Urinary bladder (tissue), 4 donors: ENCODE data around the gene PRKCH. TPM values are rescaled to one million over a fixed set of nuclear protein-coding genes. Genes with fewer than 3 reads are reported as not detected.

Experiments
- DNase-seq: peaks from one replicate; pipeline ENCODE4 v3.0.0-alpha.2; 2015; ENCODE audit errors: extremely low spot score
- H3K27ac ChIP-seq: one replicate; pipeline ENCODE4 v1.5.1; 2013; ENCODE audit warnings: low read depth, mild to moderate bottlenecking, moderate library complexity
- H3K36me3 ChIP-seq: one replicate; pipeline ENCODE4 v1.6.1; 2013; ENCODE audit warnings: mild to moderate bottlenecking, moderate library complexity; ENCODE audit not compliant: insufficient read depth
- H3K4me1 ChIP-seq: one replicate; pipeline ENCODE4 v1.6.1; 2013; ENCODE audit warnings: mild to moderate bottlenecking, moderate library complexity; ENCODE audit not compliant: insufficient read depth
- H3K4me3 ChIP-seq: one replicate; pipeline ENCODE4 v1.5.1; 2013; ENCODE audit warnings: low read depth, low read length
- WGBS: extraction: QIAGEN DNeasy Blood & Tissue Kit; methylation state at CpG from one replicate; pipeline ENCODE4 v1.1.7; 2013; 5-methylcytosine and 5-hydroxymethylcytosine counted together
- polyA plus RNA-seq: library from polyadenylated mRNA; stranded (reverse); fragments of 200-250 nt; gene quantifications from one replicate; pipeline ENCODE4 v1.2.3, GENCODE V29; 2013
- total RNA-seq: library from RNA; depleted of rRNA; stranded (reverse); fragments of >200 nt; gene quantifications from one replicate; pipeline ENCODE4 v1.2.3, GENCODE V29; 2014
- donor health status: healthy with polysubstance abuse.
- donor health status: healthy.

The PRKCH gene
- total and polyA plus RNA-seq, 2 donors: 13.3 to 53.6 TPM

DNA sequence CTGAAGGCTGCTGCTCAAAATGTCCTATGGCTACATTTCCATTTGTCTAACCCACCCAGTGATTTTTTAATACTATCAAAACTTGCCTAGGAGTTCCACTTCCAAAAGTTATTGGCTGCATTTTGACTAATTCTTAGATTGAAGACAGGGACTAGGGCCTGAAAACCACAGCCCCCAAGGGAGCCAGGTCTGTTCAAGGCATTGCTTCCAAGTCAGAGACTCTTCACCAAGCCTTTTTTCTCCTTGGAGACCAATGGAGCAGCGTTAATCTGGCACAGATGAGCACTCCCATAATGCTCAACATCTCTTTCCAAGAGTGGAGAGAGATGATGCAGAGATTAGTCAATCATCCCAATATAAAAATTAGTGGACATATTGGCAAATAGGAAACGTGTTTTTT, 261.4 kb downstream of the PRKCH start:
- H3K4me3 ChIP-seq: no peak overlapping the region
- no peaks in the 10 kb centered on the region for H3K4me1 ChIP-seq
- no peak for DNase-seq
- H3K27ac ChIP-seq: no peak overlapping the region
- 84% methylated on average over 2 of the region's 2 CpGs for WGBS
- H3K36me3 ChIP-seq: no peaks in the 10 kb centered on the region

DNA sequence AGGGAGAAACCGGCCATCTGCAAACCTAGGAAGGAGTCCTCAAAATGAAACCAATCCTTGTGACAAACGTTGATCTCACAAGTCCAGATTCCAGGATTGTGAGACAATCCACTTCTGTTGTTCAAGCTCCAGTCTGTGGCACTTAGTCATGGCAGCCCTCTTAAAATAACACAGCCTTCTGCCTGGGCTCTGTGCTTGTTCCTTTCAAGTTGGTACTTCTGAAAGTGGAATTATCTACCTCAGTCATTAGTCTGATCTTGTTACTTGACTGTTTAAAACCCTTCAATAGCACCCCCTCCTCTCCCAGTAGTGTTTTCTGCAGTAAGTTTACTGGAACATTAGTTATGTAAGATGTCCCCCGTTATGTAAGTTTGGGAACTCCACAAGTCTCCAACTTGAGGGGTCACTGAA, 263.0 kb downstream of the PRKCH start:
- WGBS: 88% methylated on average over 3 of the region's 3 CpGs
- no peak overlapping the region for H3K27ac ChIP-seq
- H3K36me3 ChIP-seq: no peaks in the 10 kb centered on the region
- no peak for DNase-seq
- H3K4me1 ChIP-seq: no peaks in the 10 kb centered on the region
- no peak overlapping the region for H3K4me3 ChIP-seq

DNA sequence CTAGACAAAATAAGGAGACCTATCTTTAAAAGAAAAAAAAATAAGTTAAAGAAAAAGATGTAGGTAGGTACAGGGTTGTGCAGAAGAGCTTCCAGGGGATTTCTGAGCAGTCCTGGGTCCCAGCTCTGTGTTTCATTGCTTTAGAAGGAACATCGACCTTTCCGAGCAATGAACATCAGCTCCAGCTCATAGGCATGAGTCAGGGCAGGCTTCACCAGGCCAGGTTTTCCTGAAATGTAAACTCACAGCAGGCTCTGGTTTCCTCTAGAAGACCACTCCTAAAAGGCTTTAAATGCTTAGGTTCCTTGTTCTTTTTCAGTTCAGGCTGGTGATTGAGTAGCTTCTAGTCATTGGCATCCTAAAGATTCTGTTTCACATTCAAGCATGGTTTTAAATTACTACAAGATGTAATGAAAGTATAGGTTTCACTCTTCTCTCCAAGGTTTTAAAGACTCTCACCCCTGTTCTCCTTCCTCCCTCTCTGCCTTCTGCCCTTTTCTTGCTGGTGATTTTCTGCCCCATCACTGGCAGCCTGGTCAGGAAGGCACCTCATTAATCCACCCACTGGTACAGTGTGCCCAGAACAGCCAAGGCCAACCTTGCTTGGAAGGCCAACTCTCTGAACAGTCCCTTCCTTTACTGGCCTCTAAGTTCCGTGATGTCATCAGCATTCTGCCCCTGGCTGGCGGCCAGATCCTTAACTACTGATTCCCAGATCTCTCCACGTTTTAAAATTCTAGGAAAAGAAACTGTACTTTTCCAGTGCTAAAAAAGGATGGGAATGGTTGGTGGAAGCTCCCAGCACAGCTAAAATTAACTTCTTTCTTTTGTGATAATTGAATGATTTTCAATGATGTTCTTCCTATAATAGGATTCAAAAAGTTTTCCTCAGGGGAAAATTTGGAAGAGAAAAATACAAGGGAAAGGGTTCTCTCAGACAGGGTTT, 264.5 kb downstream of the PRKCH start:
- H3K4me3 ChIP-seq: no peak overlapping the region
- DNase-seq: peak; percentile 57
- no peaks in the 10 kb centered on the region for H3K36me3 ChIP-seq
- WGBS: 34% methylated on average over 5 of the region's 5 CpGs
- no peak overlapping the region for H3K27ac ChIP-seq
- no peaks in the 10 kb centered on the region for H3K4me1 ChIP-seq

DNA sequence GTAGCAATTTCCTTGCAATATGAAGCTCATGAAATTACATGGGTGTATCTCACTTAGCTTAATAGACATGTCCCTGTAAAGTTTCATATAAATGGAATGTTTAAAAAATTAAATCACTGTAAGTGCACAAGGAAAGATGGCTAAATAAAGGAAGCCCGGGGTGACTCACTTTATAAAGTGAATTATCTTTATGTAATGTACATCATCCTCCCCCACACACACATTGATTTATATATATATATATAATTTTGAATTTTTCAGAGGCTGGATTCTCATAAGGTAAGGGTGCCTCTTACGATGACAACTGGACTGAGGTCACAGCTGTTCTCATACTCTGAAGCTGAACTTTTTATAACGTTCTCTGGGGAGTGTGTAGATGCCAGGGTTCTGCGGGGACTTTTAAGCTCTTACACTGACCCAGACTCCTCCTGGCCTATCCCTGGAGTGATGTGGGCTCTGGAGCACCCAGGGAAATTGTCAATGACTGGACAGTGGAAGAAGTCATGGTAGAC, 265.2 kb downstream of the PRKCH start:
- Histone ChIP-seq H3K36me3 (no peaks in the 10 kb centered on the region), H3K27ac (no peak overlapping the region), H3K4me3 (no peak overlapping the region), H3K4me1 (no peaks in the 10 kb centered on the region)
- 53% methylated on average over 4 of the region's 4 CpGs for WGBS
- no peak for DNase-seq

DNA sequence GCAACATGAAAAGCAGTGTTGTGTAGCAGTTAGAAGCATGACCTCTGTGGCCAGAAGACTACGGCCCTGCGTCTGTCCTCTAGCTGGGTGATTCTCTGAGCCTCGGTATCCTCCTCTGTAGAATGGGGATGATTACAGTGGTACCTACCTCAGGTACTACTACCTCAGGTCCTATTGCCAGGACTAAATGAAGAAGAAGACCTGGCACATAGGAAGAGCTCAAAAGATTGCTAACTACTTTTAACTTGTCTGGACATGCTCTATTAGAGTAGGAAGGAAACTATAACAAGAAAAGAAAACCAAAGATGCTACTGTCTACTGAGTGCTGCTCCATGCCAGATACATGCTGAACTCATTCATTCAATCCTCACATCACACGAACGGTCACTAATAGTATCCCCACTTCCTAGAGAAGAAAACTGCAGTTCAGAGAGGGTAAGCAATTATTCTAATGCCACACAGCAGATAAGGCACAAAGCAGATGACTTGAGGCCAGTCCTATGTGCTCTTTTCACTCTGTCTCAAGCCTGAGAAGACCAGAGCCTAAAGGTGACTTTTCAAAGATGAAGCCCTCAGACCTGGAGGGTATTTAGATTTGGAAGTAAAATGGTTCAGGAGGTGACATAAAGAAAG, 265.8 kb downstream of the PRKCH start:
- no peak overlapping the region for H3K4me3 ChIP-seq
- 88% methylated on average over 5 of the region's 5 CpGs for WGBS
- no peaks in the 10 kb centered on the region for H3K36me3 ChIP-seq
- no peak overlapping the region for H3K27ac ChIP-seq
- no peaks in the 10 kb centered on the region for H3K4me1 ChIP-seq
- DNase-seq: no peak

DNA sequence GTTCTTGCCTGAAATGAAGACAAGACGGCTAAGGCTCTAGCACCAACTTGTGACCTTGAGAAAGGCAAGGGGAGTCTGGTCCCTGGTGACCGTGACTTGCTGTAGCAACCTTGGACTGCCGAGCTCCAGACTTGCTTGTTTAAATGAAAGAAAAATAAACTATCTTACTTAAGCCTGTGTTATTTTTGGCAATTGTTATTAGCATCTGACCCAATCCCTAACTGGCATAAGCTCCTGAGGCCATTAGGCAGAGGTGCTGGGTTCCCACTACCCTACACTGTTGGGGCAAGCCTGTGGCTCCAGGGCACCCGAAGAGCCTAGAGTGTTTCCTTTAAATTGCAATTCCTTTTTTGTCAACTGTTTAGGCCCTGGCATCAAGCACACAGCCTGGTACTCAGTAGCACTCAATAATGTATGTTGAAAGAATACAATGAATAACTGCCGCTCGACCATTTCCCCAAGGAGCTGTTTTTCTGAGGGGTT, 267.1 kb downstream of the PRKCH start:
- no peak for DNase-seq
- 65% methylated on average over 6 of the region's 6 CpGs for WGBS
- H3K4me1 ChIP-seq: no peaks in the 10 kb centered on the region

DNA sequence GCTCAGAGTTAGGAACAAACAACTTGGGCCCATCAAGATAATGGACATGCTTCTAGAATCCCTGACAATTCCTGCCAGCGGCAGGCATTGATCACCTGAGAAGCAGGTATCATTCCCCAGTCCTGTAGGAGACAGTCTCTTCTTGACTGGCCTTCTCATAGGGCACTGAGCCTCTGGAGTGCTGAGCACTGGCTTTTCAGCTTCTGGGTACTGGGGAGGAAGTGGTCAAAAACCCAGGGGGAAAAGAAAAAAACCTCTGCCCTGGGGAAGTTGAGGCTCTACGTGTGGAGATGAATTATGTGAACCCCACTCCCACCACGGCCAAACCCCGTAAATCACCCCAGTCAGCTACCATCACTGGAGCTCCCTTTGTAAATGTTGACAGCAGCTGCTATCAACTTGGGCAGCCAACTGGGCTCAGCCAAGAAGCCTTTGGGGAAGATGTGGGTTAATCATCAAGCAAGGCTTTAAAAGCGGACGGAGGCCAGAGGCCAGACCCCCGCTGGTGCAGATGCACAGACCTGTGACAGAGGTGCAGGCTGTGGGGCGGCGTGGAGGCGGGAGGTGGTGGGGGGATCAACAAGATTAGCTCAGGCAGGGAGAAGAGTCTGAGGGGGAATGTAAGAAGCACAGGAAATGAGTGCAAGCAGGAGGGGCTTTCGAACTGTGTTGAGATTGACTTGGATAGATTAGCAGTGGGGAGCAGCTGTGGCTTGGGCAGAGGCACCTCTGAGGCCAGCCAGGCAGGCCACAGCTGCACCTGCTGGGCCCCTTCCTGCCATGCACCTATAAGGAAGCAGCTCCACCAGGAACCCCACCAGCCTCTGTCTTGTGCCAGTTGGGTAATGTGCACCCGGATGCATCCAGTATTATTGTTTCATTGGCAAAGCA, 268.6 kb downstream of the PRKCH start:
- Histone ChIP-seq H3K4me1 (no peaks in the 10 kb centered on the region), H3K36me3 (no peaks in the 10 kb centered on the region), H3K4me3 (no peak overlapping the region), H3K27ac (no peak overlapping the region)
- 84% methylated on average over 12 of the region's 12 CpGs for WGBS
- no peak for DNase-seq

More for the DNA sequence above, 267.1 kb downstream of the PRKCH start:
- Histone ChIP-seq H3K36me3 (no peaks in the 10 kb centered on the region), H3K27ac (no peak overlapping the region), H3K4me3 (no peak overlapping the region)

DNA sequence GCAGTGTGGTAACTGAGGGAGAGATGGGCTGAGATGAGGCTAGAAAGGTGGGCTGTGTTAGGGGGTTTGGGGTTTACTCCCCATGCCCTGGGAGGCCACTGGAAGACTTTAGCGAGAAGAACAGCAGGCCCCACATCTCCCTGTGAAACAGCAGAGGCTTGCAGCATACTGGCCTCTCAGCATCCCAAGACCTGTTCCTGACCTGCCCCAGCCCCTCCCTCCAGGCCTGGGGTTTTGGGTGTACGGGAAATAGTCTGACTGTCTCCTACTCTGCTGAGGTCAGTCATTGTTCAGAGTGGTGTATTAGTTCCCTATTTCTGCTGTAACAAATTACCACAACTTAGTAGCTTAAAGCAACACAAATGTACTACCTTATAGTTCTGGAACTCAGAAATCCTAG, 270.5 kb downstream of the PRKCH start:
- no peak for DNase-seq
- Histone ChIP-seq H3K4me3 (no peak overlapping the region), H3K4me1 (no peaks in the 10 kb centered on the region), H3K36me3 (no peaks in the 10 kb centered on the region), H3K27ac (no peak overlapping the region)
- 96% methylated on average over 2 of the region's 2 CpGs for WGBS

DNA sequence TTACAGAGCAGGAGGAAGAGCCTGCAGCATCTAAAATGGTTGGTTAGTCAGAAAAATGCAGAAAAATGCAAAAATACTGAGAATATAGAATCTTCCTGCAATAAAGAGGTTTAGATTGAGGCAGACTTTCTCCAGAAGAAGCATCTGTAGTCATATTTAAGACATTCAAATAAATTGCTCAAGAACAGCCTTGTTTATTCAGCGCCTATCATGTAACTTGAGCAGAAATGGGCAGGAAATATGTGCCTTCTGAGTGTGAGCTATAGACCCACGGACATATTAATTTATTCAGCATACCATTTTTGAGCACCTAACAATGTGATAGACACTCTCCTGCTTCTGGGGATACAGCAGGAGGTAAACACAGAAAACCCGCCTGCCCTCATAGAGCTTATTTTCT, 272.0 kb downstream of the PRKCH start:
- Histone ChIP-seq H3K4me3 (no peak overlapping the region), H3K27ac (no peak overlapping the region), H3K4me1 (no peaks in the 10 kb centered on the region), H3K36me3 (no peaks in the 10 kb centered on the region)
- 85% methylated on average over 3 of the region's 3 CpGs for WGBS
- no peak for DNase-seq

DNA sequence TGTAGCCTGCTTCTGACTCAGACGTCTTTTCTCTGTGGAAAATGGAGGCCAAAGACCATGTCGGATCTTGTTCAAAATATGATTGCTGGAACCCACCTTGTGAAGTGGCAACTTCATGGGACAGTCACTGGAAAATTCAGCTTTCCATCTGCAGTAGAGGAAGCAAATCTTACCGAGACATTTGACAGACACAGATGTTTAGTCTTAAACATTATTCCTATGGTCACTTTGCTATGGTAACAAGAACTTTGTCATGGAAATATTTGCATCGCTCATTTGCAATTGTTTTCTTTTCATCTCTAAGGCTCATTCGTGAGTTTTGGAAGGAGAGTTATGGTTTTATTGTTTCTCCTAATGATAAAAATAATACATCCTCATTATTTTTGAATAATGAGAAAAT, 275.6 kb downstream of the PRKCH start:
- Histone ChIP-seq H3K27ac (no peak overlapping the region), H3K36me3 (no peaks in the 10 kb centered on the region), H3K4me1 (no peaks in the 10 kb centered on the region), H3K4me3 (no peak overlapping the region)
- no peak for DNase-seq
- WGBS: 48% methylated on average over 5 of the region's 5 CpGs

DNA sequence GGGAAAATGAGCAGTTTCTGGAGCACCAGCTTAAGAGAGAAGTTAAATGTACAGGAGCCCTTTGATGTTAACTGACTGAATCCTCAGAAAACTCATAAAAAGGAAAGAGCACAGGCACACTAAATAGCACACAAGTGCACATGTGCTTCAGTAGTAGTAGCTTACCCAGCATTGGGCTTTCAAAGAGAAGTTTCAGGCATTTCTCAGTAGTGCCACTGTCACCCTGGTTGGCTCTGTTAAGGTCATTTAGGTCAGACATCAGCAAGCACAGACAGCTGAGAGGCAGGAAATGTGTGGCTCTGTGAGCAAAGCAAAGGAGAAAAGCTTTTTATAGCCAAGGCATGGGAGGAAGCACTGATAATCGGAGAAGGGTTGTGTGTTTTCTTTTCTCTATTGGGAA, 277.6 kb downstream of the PRKCH start:
- no peaks in the 10 kb centered on the region for H3K36me3 ChIP-seq
- no peak for DNase-seq
- H3K27ac ChIP-seq: no peak overlapping the region
- H3K4me3 ChIP-seq: no peak overlapping the region
- H3K4me1 ChIP-seq: no peaks in the 10 kb centered on the region
- 16% methylated on average over 1 of the region's 1 CpG for WGBS

DNA sequence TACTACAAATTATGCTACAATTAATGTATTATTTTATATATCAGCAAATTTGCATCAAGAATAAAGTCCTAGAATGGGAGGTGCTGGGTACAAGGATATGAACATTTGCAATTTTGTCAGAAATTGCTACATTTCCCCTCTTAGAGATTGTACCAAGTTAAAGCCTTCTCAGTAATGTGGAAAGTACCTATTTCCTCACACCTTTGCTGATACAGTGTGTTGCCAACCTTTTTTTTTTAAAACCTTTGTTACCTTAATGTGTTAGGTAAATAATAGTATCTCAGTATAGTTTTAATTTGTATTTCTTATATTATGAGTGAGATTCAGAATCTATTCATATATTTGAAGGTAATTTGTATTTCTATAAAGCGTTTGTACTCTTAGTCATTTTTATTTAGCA, 278.6 kb downstream of the PRKCH start:
- no peaks in the 10 kb centered on the region for H3K4me1 ChIP-seq
- no peaks in the 10 kb centered on the region for H3K36me3 ChIP-seq
- 99% methylated on average over 1 of the region's 1 CpG for WGBS
- DNase-seq: no peak
- H3K27ac ChIP-seq: no peak overlapping the region
- no peak overlapping the region for H3K4me3 ChIP-seq
